Left hindlimb (tissue), 1 donor: ENCODE results near the gene PI4KA.
"Not testable (repeated sequence)": the region's sequence is repeated elsewhere in the genome, so short reads cannot be mapped to it uniquely, and the experiment has no call there.

ENCODE experiments used
- DNase-seq: peaks from one replicate; pipeline ENCODE4 v3.0.0-alpha.2; 2018

The PI4KA gene

GRCh38 chr22:20721409-20722218 is 137.0 kb downstream of the PI4KA start:
- no peak for DNase-seq

DNA sequence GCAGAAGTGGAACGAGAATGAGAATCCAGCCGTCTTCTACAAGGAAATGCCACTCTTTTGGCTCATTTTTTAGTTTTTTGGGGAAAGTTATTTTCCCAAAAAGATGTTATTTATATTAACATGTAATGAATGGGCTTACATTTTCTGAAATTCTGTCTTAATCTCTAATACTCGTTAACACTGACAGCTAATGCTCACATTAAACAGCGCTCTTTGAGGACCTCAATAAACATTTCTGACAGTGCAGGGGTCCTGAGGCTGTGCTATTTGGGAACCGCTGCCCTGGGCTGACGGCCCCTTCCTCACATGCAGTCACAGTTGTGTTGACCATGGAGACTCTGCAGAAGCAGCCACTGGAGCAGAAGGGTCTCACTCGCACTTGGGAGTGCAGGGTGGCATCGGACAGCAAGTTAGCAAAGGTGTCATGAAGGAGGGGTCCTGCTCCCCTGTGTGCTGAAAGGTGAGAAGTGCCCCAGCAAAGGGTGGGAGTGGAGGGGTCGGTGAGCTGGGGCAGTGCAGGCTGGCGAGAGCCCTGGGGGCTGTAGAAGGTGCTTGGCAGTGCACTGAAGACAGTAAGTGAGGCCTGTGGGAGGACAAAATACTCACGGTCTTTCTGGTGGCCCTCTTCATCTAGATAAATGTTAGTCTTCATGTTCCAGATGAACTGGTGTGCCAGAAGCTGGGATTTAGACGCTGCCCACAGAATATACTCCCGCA is 137.8 kb downstream of the PI4KA start:
- DNase-seq, result no peak

GRCh38 chr22:20718727-20719126 is 139.9 kb downstream of the PI4KA start:
- not testable (repeated sequence) for DNase-seq

- DNase-seq, result not testable (repeated sequence)
These were observed 140.6 kb downstream of the PI4KA start for GRCh38 chr22:20717981-20718380.

DNA sequence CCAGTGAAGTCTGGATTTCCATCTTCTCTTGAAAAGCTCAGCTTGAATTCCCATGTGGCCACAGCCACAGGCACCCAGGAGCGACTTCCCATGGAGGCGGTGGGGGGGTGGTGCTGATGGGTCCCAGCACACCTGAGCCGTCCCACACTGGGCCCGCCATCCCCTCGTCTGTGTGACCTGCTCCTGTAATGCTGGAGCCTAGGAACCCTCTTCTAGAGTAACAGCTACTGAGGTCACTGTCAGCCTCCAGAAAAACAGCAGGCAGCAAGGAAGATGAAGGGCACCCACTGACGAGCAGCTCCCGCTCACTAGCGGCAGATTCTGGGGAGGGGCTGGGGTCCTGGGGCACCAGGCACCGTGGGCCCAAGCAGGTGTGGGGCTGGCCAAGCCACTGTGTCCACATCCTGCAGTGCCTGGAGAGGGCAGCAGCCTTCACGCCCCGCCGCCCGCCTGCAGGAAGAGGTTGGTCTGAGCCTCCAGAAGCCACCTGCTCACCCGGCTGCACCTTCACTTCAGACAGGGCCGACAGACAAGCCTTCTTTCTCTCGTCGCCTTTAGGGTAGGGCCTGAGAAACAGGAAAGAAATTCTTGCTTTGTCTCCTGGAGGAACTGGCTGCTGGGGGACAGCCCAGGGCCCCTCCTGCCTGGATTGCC is 141.3 kb downstream of the PI4KA start:
- not testable (repeated sequence) for DNase-seq

DNA sequence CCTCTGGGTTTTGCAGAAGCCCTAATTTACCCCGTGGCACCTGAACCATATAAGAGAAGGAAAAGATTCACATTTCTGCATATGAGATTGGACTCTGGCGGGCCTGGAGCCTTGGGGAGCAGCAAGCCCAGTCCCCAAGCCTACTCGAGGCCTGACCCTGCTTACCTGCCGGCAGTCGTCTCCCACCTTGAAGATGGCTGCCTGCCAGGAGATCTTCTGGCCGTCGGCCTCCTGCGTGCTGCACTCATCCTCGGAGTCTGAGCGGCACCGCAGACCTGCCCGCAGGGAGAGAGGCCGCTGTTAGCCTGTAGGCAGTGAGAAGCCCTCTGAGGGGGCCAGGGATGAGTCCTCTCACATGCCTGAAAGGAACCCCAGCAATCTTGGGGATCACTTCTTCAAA is 145.5 kb downstream of the PI4KA start:
- DNase-seq, result not testable (repeated sequence)

GRCh38 chr22:20709966-20710365 is 148.6 kb downstream of the PI4KA start:
- DNase-seq, result not testable (repeated sequence)

GRCh38 chr22:20707549-20708118 is 151.0 kb downstream of the PI4KA start:
- DNase-seq, result not testable (repeated sequence)

- DNase-seq, result not testable (repeated sequence)
These were observed 154.6 kb downstream of the PI4KA start for GRCh38 chr22:20703816-20704609.

- DNase-seq, result not testable (repeated sequence)
These were observed 155.2 kb downstream of the PI4KA start for GRCh38 chr22:20703414-20703806.

GRCh38 chr22:20702546-20703413 is 155.8 kb downstream of the PI4KA start:
- DNase-seq, result peak; percentile 93

DNA sequence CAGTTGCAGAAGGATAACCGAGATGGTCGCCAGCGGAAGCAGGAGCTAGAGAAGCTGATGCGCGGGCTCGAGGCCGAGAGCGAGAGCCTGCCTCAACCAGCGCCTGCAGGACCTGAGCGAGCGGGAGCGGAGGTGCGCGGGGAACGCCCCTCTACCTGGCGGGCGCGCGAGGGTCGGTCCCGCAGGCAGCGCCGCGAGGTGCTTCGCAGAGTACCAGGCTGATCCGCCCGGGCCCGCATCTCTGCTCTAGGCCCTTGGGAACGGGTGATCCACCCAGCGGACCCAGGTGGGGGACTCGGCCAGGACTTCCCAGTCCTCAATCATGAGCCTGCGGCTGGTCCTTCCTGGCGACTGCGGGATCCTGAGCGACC is 156.5 kb downstream of the PI4KA start:
- DNase-seq, result not testable (repeated sequence)

DNA sequence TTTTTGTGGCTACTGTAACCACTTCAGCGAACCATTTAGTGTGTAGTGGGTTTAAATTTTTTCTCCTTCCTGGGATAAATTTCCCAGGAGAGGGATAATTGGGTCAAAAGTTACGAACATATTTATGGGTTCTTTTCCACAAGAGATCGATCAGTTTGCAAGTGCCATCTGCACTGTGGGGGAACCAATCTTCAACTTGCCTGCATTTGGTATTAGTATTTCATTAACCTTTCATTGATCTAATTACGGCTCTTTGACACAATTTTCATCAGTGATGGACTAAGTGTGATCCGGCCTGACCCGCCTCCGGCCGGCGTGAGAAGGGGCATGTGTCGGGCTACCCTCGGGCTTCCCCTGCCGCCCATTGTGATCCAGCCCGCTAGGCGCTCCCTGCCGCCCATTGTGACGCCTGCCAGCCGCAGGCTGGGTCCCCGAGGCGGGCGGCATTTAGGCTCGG is 156.9 kb downstream of the PI4KA start:
- not testable (repeated sequence) for DNase-seq

DNA sequence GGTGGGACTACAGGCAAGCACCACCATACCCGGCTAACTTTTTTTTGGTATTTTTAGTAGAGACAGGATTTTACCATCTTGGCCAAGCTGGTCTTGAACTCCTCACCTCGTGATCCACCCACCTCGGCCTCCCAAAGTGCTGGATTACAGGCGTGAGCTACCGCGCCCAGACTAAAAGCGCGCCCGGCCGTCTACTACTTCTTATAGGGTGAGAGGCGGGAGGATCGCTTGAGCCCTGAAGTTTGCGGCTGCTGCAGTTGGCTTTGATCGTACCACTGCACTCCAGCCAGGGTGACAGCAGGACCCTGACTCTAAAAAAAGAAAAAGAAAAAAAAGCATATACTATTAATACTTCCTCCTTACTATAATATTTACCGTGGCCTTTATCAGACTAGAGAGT is 158.3 kb downstream of the PI4KA start:
- not testable (repeated sequence) for DNase-seq

- DNase-seq, result not testable (repeated sequence)
These were observed 158.8 kb downstream of the PI4KA start for GRCh38 chr22:20699856-20700255.

DNA sequence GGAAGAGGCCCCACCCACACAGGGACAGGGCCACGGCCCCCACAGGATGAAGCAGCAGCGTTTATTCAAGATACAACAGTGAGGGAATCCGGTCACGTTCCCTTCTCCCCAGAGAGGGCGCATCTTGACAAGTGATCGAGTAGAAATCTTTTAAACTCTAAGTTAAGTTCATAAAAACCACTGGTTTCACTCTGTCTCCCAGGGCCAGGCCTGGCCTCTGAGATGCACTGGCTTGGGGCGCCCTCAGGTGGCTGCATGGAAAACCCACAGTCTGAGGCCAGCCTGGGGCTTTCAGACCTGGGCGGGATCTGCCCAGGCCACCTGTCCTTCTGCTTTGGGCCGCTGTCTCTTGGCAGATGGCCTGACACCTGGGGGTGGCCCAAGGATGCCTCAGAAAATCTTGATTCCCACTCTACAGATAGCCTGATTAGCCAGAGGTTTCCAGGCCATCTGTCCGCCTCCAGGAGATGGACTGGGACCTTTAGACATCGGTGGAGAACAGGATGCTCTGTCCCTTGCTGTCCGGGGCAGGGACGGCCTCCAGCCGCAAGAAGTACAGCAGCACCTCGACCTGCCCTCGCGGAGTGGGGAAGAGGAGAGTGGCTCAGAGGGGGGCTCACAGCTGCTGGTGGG is 161.0 kb downstream of the PI4KA start:
- DNase-seq, result peak; percentile 82

DNA sequence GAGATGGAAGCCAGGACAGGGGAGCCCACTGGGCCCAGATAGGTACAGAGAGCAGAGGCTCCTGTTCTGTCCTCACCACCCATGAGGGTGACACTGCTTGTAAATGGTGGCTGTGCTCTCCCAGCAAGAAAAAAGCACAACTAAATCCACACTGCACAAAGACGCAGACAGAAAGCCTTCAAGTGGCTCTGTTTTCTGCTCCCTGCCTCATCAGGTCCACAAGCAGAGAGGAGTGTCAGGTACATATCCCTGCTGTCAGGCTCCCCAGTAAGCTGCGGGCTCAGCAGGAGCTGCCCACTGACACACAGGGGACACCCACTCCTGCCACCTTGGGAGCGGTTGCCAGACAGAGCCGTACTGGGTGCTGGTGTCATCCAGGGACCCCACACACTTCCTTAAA is 162.6 kb downstream of the PI4KA start:
- not testable (repeated sequence) for DNase-seq

DNA sequence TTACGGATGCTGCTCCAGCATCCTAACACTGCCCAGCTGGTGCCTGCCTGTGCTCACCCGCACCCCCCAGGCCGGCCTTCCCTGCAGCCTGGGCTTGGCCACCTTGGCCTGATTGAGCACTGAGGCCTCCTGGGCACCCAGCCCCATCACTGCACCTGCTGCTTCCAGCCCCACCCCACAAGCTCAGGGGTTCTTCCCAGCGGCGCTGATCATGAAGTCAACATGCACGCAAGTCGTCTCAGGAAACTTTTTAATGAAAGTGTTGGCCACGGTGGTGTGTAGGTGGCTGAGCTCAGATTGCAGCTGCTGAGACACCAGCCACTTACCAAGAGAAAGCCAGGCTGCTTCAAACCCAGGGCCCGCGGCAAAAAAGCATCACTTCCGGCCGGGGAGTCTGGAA is 163.4 kb downstream of the PI4KA start:
- DNase-seq, result not testable (repeated sequence)

- not testable (repeated sequence) for DNase-seq
These were observed 164.4 kb downstream of the PI4KA start for GRCh38 chr22:20694256-20694655.

GRCh38 chr22:20692926-20693325 is 165.7 kb downstream of the PI4KA start:
- DNase-seq, result not testable (repeated sequence)
